CD8-positive, alpha-beta memory T cell (primary cell): ENCODE data around the gene STK11IP. TPM values are rescaled to one million over a fixed set of nuclear protein-coding genes. Genes with fewer than 3 reads are reported as not detected.

Experiments
- CTCF ChIA-PET: fragments of 350-600 bp; sonication (Branson Sonifier 250); formaldehyde crosslinking; loops from one replicate; lab custom pipeline; 2021; ENCODE audit warnings: antibody characterized with exemption; lab: Charles Lee
- POLR2A ChIA-PET: fragments of 350-600 bp; sonication (Branson Sonifier 250); formaldehyde crosslinking; loops from one replicate; lab custom pipeline; 2021; ENCODE audit warnings: antibody characterized with exemption; lab: Charles Lee
- DNase-seq, 5 donors: peaks; one replicate each; pipeline versions ENCODE4 v3.0.0 to v3.0.0-alpha.2; 2020 to 2022; ENCODE audit warnings: mixed read lengths in 1 of 5
- H3K27ac ChIP-seq: one replicate; pipeline ENCODE4 v1.7.0; 2013; ENCODE audit warnings: low read depth, mild to moderate bottlenecking, low read length, moderate library complexity
- H3K27me3 ChIP-seq: 2 replicates; pipeline ENCODE4 v1.7.0; 2013; ENCODE audit warnings: low read length, mild to moderate bottlenecking; ENCODE audit not compliant: insufficient read depth, poor library complexity, severe bottlenecking
- H3K36me3 ChIP-seq: 2 replicates; pipeline ENCODE4 v1.7.0; 2013; ENCODE audit warnings: mild to moderate bottlenecking, low read length, moderate library complexity; ENCODE audit not compliant: insufficient read depth
- H3K4me1 ChIP-seq: 2 replicates; pipeline ENCODE4 v1.7.0; 2013; ENCODE audit warnings: mild to moderate bottlenecking, low read length, moderate library complexity; ENCODE audit not compliant: insufficient read depth
- H3K4me3 ChIP-seq: 2 replicates; pipeline ENCODE4 v1.7.0; 2013; ENCODE audit warnings: mild to moderate bottlenecking, low read length
- H3K9me3 ChIP-seq: 2 replicates; pipeline ENCODE4 v1.7.0; 2013; ENCODE audit warnings: mild to moderate bottlenecking, low read length
- H3K27ac Mint-ChIP-seq, 8 donors: one replicate each; pipeline ENCODE4 v1.8.0; 2020 to 2021; ENCODE audit warnings: mixed read lengths in 8 of 8, mild to moderate bottlenecking in 6 of 8, inconsistent platforms in 3 of 8, moderate library complexity in 3 of 8
- H3K27me3 Mint-ChIP-seq, 2 donors: one replicate each; pipeline ENCODE4 v1.8.0; 2020 to 2021; ENCODE audit warnings: mixed read lengths in 2 of 2, mild to moderate bottlenecking in 1 of 2, moderate library complexity in 1 of 2
- H3K36me3 Mint-ChIP-seq, 3 donors: one replicate each; pipeline ENCODE4 v1.8.0; 2020 to 2021; ENCODE audit warnings: mixed read lengths in 3 of 3, inconsistent platforms in 1 of 3, mild to moderate bottlenecking in 1 of 3
- H3K4me1 Mint-ChIP-seq, 3 donors: one replicate each; pipeline ENCODE4 v1.8.0; 2020 to 2021; ENCODE audit warnings: mixed read lengths in 3 of 3, inconsistent platforms in 1 of 3, mild to moderate bottlenecking in 1 of 3
- H3K4me3 Mint-ChIP-seq, 7 donors: one replicate each; pipeline ENCODE4 v1.8.0; 2020 to 2021; ENCODE audit warnings: mixed read lengths in 7 of 7, mild to moderate bottlenecking in 6 of 7, moderate library complexity in 4 of 7, inconsistent platforms in 2 of 7
- H3K9me3 Mint-ChIP-seq, 5 donors: one replicate each; pipeline ENCODE4 v1.8.0; 2020 to 2022; ENCODE audit warnings: mixed read lengths in 5 of 5, mild to moderate bottlenecking in 3 of 5, moderate library complexity in 2 of 5, inconsistent platforms in 1 of 5
- polyA plus RNA-seq: library from polyadenylated mRNA; unstranded; fragments of 300-500 nt; fragmentation: Illumina TruSeq; gene quantifications from one replicate; pipeline ENCODE4 v1.2.3, GENCODE V29; 2021
- total RNA-seq, 2 experiments: library from RNA; stranded (reverse); gene quantifications; one replicate each; pipeline ENCODE4 v1.2.3, GENCODE V29; 2021

Gene STK11IP
- total and polyA plus RNA-seq, 3 experiments from 2014 or later = 12.6 to 32.2 (median 26.2) TPM

GRCh38 chr2:219566640-219567039 lies 31.0 kb upstream of the STK11IP start:
- peaks cover 3% of the 10 kb centered on the region for H3K27me3 ChIP-seq
- H3K9me3 Mint-ChIP-seq = peaks cover 0 to 4% (median 0%) of the 10 kb centered on the region in 5 donors
- no peaks in the 10 kb centered on the region for H3K36me3 Mint-ChIP-seq
- H3K4me1 Mint-ChIP-seq = peaks cover 0 to 4% (median 0%) of the 10 kb centered on the region in 3 donors
- H3K36me3 ChIP-seq = no peaks in the 10 kb centered on the region
- no peak for DNase-seq
- no peak overlapping the region for H3K4me3 Mint-ChIP-seq
- no peak overlapping the region for H3K4me3 ChIP-seq
- H3K4me1 ChIP-seq = no peaks in the 10 kb centered on the region
- peaks cover 13 to 57% of the 10 kb centered on the region in 2 donors for H3K27me3 Mint-ChIP-seq
- ChIA-PET POLR2A (no interaction called here), CTCF (interaction anchor here (0.6 to 1.5 kb wide), 2 partner anchors 26 to 965 kb away, joined by 3 to 6 read pairs; no protein-coding TSS in a partner anchor)
- H3K27ac Mint-ChIP-seq = no peak overlapping the region
- no peaks in the 10 kb centered on the region for H3K9me3 ChIP-seq
- H3K27ac ChIP-seq = no peak overlapping the region

- DNase-seq = no peak
These were observed 30.5 kb upstream of the STK11IP start for GRCh38 chr2:219567131-219567530.

DNA sequence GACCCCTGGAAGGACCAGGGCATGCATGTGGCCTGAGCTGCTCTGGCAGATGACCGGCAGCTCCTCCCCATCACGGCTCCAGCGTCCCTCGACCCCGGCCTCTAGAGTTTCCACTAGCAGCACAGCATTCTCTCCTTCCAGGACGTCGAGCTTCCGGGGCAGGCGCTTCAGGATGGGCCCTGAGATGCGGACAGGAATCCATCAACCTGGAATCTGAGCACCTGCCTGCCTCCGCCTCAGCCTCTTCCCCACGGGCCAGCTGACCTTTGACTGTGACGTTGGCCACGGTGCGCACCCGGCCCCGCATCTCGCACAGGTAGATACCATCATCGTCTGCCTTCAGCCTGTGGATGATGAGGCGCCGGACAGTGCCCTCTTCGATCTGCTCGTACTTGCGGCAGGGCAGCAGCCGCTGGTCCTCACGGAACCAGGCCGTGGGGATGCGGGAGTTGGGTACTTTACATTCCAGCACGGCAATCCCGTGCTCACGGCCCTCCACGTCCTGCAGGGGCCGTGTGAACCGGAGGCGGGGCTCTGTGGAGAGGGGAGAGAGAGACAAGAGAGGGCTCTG lies 29.8 kb upstream of the STK11IP start:
- Mint-ChIP-seq H3K9me3 (peaks cover 0 to 4% (median 0%) of the 10 kb centered on the region in 5 donors), H3K36me3 (no peaks in the 10 kb centered on the region), H3K27ac (peak overlapping the region in 1 of 8 donors; percentile 36), H3K27me3 (peaks cover 20 to 58% of the 10 kb centered on the region in 2 donors), H3K4me1 (peaks cover 0 to 7% (median 0%) of the 10 kb centered on the region in 3 donors), H3K4me3 (peak overlapping the region in 1 of 7 donors; percentile 48)
- CTCF ChIA-PET = interaction anchor here (1.5 kb wide), 1 partner anchor 27 kb away, joined by 6 read pairs; no protein-coding TSS in a partner anchor
- Histone ChIP-seq H3K4me3 (no peak overlapping the region), H3K36me3 (no peaks in the 10 kb centered on the region), H3K9me3 (no peaks in the 10 kb centered on the region), H3K4me1 (no peaks in the 10 kb centered on the region), H3K27ac (no peak overlapping the region), H3K27me3 (peaks cover 12% of the 10 kb centered on the region)
- POLR2A ChIA-PET = no interaction called here
- DNase-seq = no peak

More at GRCh38 chr2:219567131-219567530, 30.5 kb upstream of the STK11IP start:
- H3K4me3 Mint-ChIP-seq = no peak overlapping the region
- H3K4me1 Mint-ChIP-seq = peaks cover 0 to 7% (median 0%) of the 10 kb centered on the region in 3 donors
- CTCF ChIA-PET = interaction anchor here (1.5 kb wide), 1 partner anchor 26 kb away, joined by 6 read pairs; no protein-coding TSS in a partner anchor
- Histone ChIP-seq H3K4me1 (no peaks in the 10 kb centered on the region), H3K27me3 (peaks cover 8% of the 10 kb centered on the region), H3K9me3 (no peaks in the 10 kb centered on the region), H3K4me3 (no peak overlapping the region), H3K36me3 (no peaks in the 10 kb centered on the region), H3K27ac (no peak overlapping the region)
- peaks cover 16 to 57% of the 10 kb centered on the region in 2 donors for H3K27me3 Mint-ChIP-seq
- peak overlapping the region in 1 of 8 donors; percentile 66 for H3K27ac Mint-ChIP-seq
- POLR2A ChIA-PET = no interaction called here
- H3K9me3 Mint-ChIP-seq = peaks cover 0 to 4% (median 0%) of the 10 kb centered on the region in 5 donors
- no peaks in the 10 kb centered on the region for H3K36me3 Mint-ChIP-seq

DNA sequence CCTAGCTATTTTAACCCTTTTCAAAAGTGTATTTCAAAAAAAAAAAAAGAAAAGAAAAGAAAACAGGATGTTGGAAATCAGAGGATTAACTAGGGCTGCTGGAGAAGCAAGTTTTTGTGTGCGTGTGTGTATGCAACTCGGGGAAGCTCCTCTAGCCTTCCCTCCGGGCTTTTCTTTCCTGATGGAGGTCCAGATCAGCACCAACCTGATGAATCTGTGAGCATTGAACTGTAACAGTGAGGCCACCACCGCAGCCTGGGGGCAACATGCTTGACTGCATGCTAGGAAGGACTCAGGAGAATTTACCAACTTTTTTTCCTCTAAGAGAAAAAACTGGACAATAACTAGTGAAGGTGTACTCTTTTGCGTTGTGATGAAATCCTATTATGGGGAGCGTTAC lies 28.6 kb upstream of the STK11IP start:
- no peaks in the 10 kb centered on the region for H3K36me3 Mint-ChIP-seq
- H3K36me3 ChIP-seq = no peaks in the 10 kb centered on the region
- H3K9me3 Mint-ChIP-seq = peaks cover 0 to 4% (median 0%) of the 10 kb centered on the region in 5 donors
- H3K27ac ChIP-seq = no peak overlapping the region
- H3K4me3 Mint-ChIP-seq = peak overlapping the region in 2 of 7 donors; percentile 26 to 39
- no peaks in the 10 kb centered on the region for H3K9me3 ChIP-seq
- H3K27me3 ChIP-seq = peaks cover 12% of the 10 kb centered on the region
- POLR2A ChIA-PET = no interaction called here
- H3K4me1 Mint-ChIP-seq = peaks cover 0 to 7% (median 0%) of the 10 kb centered on the region in 3 donors
- H3K27ac Mint-ChIP-seq = no peak overlapping the region
- peaks cover 30 to 58% of the 10 kb centered on the region in 2 donors for H3K27me3 Mint-ChIP-seq
- CTCF ChIA-PET = no interaction called here
- no peak for DNase-seq
- H3K4me3 ChIP-seq = no peak overlapping the region
- no peaks in the 10 kb centered on the region for H3K4me1 ChIP-seq

DNA sequence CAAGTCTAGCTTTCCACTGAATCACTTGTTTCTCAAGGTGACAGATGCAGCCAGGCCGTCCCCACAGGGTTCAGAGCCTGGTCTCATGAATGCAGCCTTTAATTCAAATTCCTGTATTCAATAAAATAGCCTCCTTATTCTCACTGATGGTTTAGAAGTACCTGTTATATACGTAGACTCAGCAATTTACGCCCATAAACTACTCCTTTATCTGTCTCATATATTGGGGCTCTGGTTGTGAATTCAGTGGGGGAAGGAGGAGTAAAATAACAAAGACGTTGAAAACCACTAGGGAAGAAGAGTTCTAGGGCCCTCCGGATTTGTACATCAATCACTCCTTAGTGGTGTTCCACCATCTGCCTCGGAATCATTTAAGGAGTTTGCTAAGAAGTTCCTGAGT lies 28.0 kb upstream of the STK11IP start:
- ChIA-PET CTCF (no interaction called here), POLR2A (no interaction called here)
- Mint-ChIP-seq H3K9me3 (peaks cover 0 to 2% (median 0%) of the 10 kb centered on the region in 5 donors), H3K27me3 (peaks cover 27 to 59% of the 10 kb centered on the region in 2 donors), H3K4me1 (peaks cover 0 to 7% (median 0%) of the 10 kb centered on the region in 3 donors), H3K4me3 (peak overlapping the region in 3 of 7 donors; percentile 39 to 47 (median 42)), H3K27ac (peak overlapping the region in 1 of 8 donors; percentile 8), H3K36me3 (no peaks in the 10 kb centered on the region)
- no peaks in the 10 kb centered on the region for H3K4me1 ChIP-seq
- DNase-seq = no peak
- H3K27ac ChIP-seq = no peak overlapping the region
- H3K4me3 ChIP-seq = no peak overlapping the region
- no peaks in the 10 kb centered on the region for H3K36me3 ChIP-seq
- H3K27me3 ChIP-seq = peaks cover 12% of the 10 kb centered on the region
- no peaks in the 10 kb centered on the region for H3K9me3 ChIP-seq

GRCh38 chr2:219570194-219570923 lies 27.3 kb upstream of the STK11IP start:
- Mint-ChIP-seq H3K36me3 (no peaks in the 10 kb centered on the region), H3K4me1 (peaks cover 0 to 7% (median 0%) of the 10 kb centered on the region in 3 donors), H3K27me3 (peaks cover 21 to 66% of the 10 kb centered on the region in 2 donors), H3K27ac (no peak overlapping the region), H3K4me3 (peak overlapping the region in 4 of 7 donors; percentile 42 to 63 (median 54)), H3K9me3 (peaks cover 0 to 2% (median 0%) of the 10 kb centered on the region in 5 donors)
- no peaks in the 10 kb centered on the region for H3K4me1 ChIP-seq
- H3K27ac ChIP-seq = no peak overlapping the region
- ChIA-PET POLR2A (no interaction called here), CTCF (interaction anchor here (1.7 kb wide), 1 partner anchor 9 kb away, joined by 12 read pairs; no protein-coding TSS in a partner anchor)
- H3K9me3 ChIP-seq = no peaks in the 10 kb centered on the region
- no peak overlapping the region for H3K4me3 ChIP-seq
- no peaks in the 10 kb centered on the region for H3K36me3 ChIP-seq
- DNase-seq = no peak
- H3K27me3 ChIP-seq = peaks cover 12% of the 10 kb centered on the region

- Histone ChIP-seq H3K27me3 (peaks cover 12% of the 10 kb centered on the region), H3K9me3 (no peaks in the 10 kb centered on the region), H3K4me1 (no peaks in the 10 kb centered on the region), H3K27ac (no peak overlapping the region), H3K36me3 (no peaks in the 10 kb centered on the region), H3K4me3 (no peak overlapping the region)
- Mint-ChIP-seq H3K36me3 (no peaks in the 10 kb centered on the region), H3K27me3 (peaks cover 22 to 69% of the 10 kb centered on the region in 2 donors), H3K4me1 (peaks cover 0 to 7% (median 0%) of the 10 kb centered on the region in 3 donors), H3K27ac (no peak overlapping the region), H3K4me3 (peak overlapping the region in 1 of 7 donors; percentile 40), H3K9me3 (peaks cover 0 to 2% (median 0%) of the 10 kb centered on the region in 5 donors)
- ChIA-PET CTCF (interaction anchor here (0.9 to 1.7 kb wide), 2 partner anchors 10 to 30 kb away, joined by 3 to 12 read pairs; no protein-coding TSS in a partner anchor), POLR2A (no interaction called here)
- DNase-seq = no peak
These were observed 26.7 kb upstream of the STK11IP start for GRCh38 chr2:219570924-219571310.
